Measurements from ENCODE around the gene GPC6. TPM values are rescaled to one million over a fixed set of nuclear protein-coding genes. Genes with fewer than 3 reads are reported as not detected.

GPC6 gene
- total and polyA plus RNA-seq, 2 donors (not counting 3 experiments of a cell fraction or from before 2014, with no cell fraction given) = 0.01 TPM; not detected in 1

DNA sequence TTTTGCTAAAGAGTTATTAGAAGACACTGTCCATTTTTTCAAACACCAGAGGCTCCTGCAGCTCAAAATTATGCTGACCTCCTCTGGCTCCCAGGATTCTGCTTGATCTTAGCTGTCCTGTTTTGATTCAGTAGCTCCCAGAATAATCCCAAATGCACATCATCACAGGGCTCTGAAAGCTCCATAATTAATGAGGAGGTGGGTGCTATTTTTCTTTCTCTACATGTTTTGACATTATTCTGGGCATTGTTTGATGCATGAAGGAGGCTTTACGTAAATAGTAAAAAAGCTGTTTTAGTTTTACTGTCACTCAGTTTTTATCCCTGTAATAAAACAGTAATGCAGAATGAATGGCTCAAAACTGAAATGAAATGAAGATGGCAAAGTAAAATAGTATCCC is 757.4 kb downstream of the GPC6 start:
- no peaks in the 10 kb centered on the region for H3K9me3 ChIP-seq (replicated peaks; ENCODE audit: control insufficient read depth, insufficient read depth, low read length)
- no peak overlapping the region for H2AFZ ChIP-seq (ENCODE audit: low read depth, low read length)
- H3K9me1 ChIP-seq (replicated peaks; ENCODE audit: control insufficient read depth, extremely low read depth, insufficient read depth, low read length) = no peaks in the 10 kb centered on the region
- H3K79me2 ChIP-seq (ENCODE audit: control insufficient read depth, insufficient read depth, low read length) = no peaks in the 10 kb centered on the region
- FAIRE-seq (no peak), DNase-seq (ENCODE audit: low read depth, low spot score) (no peak)
- H3K36me3 ChIP-seq (ENCODE audit: control insufficient read depth in 2 of 2, extremely low read depth in 1 of 2, insufficient read depth in 2 of 2, low read length in 2 of 2) = no peaks in the 10 kb centered on the region
- no peak overlapping the region for H3K27ac ChIP-seq (ENCODE audit: insufficient read depth, low read depth, low read length)
- CTCF ChIA-PET = no interaction called here
- POLR2A ChIA-PET = no interaction called here
- H3K4me1 ChIP-seq (ENCODE audit: control insufficient read depth, extremely low read depth, insufficient read depth, low read length) = no peaks in the 10 kb centered on the region
- H3K9ac ChIP-seq (replicated peaks; ENCODE audit: extremely low read depth, insufficient read depth, low read length) = no peak overlapping the region
- no TSS peak for BruUV-seq (replicated peaks)
- no peak overlapping the region for H3K4me2 ChIP-seq (ENCODE audit: insufficient read depth, low read length)
- no peaks in the 10 kb centered on the region for H4K20me1 ChIP-seq (replicated peaks; ENCODE audit: control insufficient read depth, extremely low read depth, insufficient read depth, low read length)
- no peak overlapping the region for H3K4me3 ChIP-seq (replicated peaks in 1 of 3; ENCODE audit: insufficient read depth in 1 of 3, low read depth in 1 of 3, low read length in 3 of 3)
- dilution Hi-C loops (cut with MboI; ENCODE audit: extremely low pct_ligation_motif_present, low sequenced_read_pairs) (no loop called here), intact Hi-C loops (cut with micrococcal nuclease) (no loop called here)
- no peaks in the 10 kb centered on the region for H3K27me3 ChIP-seq (ENCODE audit: control insufficient read depth in 2 of 2, insufficient read depth in 2 of 2, low read length in 2 of 2)
- no peak for TF ChIP-seq FOS (IDR thresholded peaks at IDR 0.05; ENCODE audit: borderline replicate concordance, insufficient read depth, low read length)
- TF ChIP-seq CTCF (IDR thresholded peaks at IDR 0.05; ENCODE audit: extremely low read depth in 1 of 2, insufficient read depth in 1 of 2, low read depth in 1 of 2, low read length in 2 of 2) = no peak
- TF ChIP-seq MYC (IDR thresholded peaks at IDR 0.05; ENCODE audit: low read depth, low read length) = no peak
- no peak for TF ChIP-seq GATA2 (IDR thresholded peaks at IDR 0.05; ENCODE audit: insufficient read depth, insufficient read length, low read depth, low read length)
- TF ChIP-seq JUN (IDR thresholded peaks at IDR 0.05; ENCODE audit: borderline replicate concordance, insufficient read depth, insufficient read length, low read depth) = no peak
- TF ChIP-seq EZH2 (IDR thresholded peaks at IDR 0.05; ENCODE audit: borderline replicate concordance, low read depth, low read length, severe bottlenecking) = no peak
- TF ChIP-seq POLR2A (IDR thresholded peaks at IDR 0.05; ENCODE audit: low read depth, low read length) = no peak
- TF ChIP-seq, protein P1, sequence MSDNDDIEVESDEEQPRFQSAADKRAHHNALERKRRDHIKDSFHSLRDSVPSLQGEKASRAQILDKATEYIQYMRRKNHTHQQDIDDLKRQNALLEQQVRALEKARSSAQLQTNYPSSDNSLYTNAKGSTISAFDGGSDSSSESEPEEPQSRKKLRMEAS (IDR thresholded peaks at IDR 0.05; ENCODE audit: insufficient read depth, insufficient read length) = no peak
- no peak for TF ChIP-seq POLR2AphosphoS5 (IDR thresholded peaks at IDR 0.05; ENCODE audit: insufficient read depth, low read depth, low read length)

Measured in endothelial cell of umbilical vein (primary cell).